ENCODE results near the gene GRK4. TPM values are rescaled to one million over a fixed set of nuclear protein-coding genes. Genes with fewer than 3 reads are reported as not detected.

Gene GRK4
- total and polyA plus RNA-seq, 10 of the 15 experiments (the other 5 are each of a cell fraction or from before 2014, with no cell fraction given) = 1.1 to 4.0 (median 2.5) TPM

DNA sequence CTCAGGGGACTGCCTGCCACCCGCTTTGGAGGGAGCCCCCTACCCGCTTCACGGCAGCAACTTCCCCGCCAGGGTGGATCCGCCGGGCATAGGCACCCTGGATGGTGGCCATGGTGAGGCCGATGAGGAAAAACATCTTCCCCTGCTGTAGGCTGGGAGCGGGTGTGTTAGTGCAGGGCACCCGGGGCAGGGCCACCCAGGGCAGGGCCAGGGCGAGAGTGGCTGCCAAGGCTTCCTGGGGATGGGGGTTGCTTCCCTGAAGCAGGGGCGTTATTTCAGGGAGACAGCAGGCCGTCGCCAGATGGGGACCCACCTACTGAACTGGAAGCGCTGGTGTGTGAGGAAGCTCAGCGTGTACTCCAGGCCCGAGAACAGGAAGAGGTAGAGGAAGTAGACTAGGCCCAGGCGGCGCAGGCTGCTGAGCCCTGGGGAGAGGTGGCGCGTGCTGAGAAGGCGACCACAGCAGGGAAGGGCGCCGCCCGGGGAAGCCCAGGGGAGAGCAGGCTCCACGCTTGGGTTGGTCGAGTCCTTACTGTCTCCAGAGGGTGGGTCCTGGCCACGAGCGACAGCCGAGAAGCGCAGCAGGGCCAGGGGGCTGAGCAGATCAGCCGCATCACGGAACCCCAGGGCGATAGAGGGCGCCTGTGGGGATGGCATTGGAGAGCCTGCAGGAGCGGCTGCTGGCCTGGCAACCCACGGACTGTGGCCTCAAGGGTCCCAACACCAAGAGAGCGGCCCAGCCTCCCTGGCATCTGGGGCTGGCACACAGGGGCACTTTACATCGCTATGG, 31.7 kb upstream of the GRK4 start (continued):
- TF ChIP-seq CREM (IDR thresholded peaks at IDR 0.05; ENCODE audit: low read depth) (peak; percentile 35; the same call in 1 of the 2 replicates), EED (IDR thresholded peaks at IDR 0.05; ENCODE audit: low read depth) (peak; percentile 75), ETV6 (conservative IDR thresholded peaks at IDR 0.05 in 1 of 2, IDR thresholded peaks at IDR 0.05 in 1 of 2; ENCODE audit: borderline replicate concordance in 1 of 2, low read depth in 1 of 2) (peak in 1 of 2 experiments; percentile 94; a peak in 2 of 4 replicates), SUZ12 (IDR thresholded peaks at IDR 0.05; ENCODE audit: unreplicated experiment) (no peak), CBX3 (IDR thresholded peaks at IDR 0.05; ENCODE audit: borderline replicate concordance, low read depth) (no peak), LARP7 (IDR thresholded peaks at IDR 0.05) (no peak; the same call in 1 of the 2 replicates), BMI1 (IDR thresholded peaks at IDR 0.05; ENCODE audit: borderline replicate concordance) (no peak), RBBP5 (conservative IDR thresholded peaks at IDR 0.05) (no peak), RUNX3 (IDR thresholded peaks at IDR 0.05; ENCODE audit: low read length) (no peak), SMAD1 (IDR thresholded peaks at IDR 0.05; ENCODE audit: low read depth, partially characterized antibody) (no peak), HDAC2 (IDR thresholded peaks at IDR 0.05) (no peak), POU2F2 (IDR thresholded peaks at IDR 0.05; ENCODE audit: borderline replicate concordance, low read depth, low read length) (no peak), TCF3 (IDR thresholded peaks at IDR 0.05; ENCODE audit: borderline replicate concordance, insufficient read depth, low read depth, low read length) (0 out of 2 replicates have a peak, but pooled peaks have one; percentile 17), ESRRA (IDR thresholded peaks at IDR 0.05; ENCODE audit: low read length) (no peak), PAX5 (IDR thresholded peaks at IDR 0.05; ENCODE audit: borderline replicate concordance, low read depth, low read length) (peak; percentile 88), SIN3A (IDR thresholded peaks at IDR 0.05; ENCODE audit: low read depth, low read length) (no peak)
- TF ChIP-seq, protein P1, sequence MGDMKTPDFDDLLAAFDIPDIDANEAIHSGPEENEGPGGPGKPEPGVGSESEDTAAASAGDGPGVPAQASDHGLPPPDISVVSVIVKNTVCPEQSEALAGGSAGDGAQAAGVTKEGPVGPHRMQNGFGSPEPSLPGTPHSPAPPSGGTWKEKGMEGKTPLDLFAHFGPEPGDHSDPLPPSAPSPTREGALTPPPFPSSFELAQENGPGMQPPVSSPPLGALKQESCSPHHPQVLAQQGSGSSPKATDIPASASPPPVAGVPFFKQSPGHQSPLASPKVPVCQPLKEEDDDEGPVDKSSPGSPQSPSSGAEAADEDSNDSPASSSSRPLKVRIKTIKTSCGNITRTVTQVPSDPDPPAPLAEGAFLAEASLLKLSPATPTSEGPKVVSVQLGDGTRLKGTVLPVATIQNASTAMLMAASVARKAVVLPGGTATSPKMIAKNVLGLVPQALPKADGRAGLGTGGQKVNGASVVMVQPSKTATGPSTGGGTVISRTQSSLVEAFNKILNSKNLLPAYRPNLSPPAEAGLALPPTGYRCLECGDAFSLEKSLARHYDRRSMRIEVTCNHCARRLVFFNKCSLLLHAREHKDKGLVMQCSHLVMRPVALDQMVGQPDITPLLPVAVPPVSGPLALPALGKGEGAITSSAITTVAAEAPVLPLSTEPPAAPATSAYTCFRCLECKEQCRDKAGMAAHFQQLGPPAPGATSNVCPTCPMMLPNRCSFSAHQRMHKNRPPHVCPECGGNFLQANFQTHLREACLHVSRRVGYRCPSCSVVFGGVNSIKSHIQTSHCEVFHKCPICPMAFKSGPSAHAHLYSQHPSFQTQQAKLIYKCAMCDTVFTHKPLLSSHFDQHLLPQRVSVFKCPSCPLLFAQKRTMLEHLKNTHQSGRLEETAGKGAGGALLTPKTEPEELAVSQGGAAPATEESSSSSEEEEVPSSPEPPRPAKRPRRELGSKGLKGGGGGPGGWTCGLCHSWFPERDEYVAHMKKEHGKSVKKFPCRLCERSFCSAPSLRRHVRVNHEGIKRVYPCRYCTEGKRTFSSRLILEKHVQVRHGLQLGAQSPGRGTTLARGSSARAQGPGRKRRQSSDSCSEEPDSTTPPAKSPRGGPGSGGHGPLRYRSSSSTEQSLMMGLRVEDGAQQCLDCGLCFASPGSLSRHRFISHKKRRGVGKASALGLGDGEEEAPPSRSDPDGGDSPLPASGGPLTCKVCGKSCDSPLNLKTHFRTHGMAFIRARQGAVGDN (IDR thresholded peaks at IDR 0.05) = peak; percentile 70
- TF ChIP-seq, protein P2, sequence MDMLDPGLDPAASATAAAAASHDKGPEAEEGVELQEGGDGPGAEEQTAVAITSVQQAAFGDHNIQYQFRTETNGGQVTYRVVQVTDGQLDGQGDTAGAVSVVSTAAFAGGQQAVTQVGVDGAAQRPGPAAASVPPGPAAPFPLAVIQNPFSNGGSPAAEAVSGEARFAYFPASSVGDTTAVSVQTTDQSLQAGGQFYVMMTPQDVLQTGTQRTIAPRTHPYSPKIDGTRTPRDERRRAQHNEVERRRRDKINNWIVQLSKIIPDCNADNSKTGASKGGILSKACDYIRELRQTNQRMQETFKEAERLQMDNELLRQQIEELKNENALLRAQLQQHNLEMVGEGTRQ (IDR thresholded peaks at IDR 0.05; ENCODE audit: borderline replicate concordance, low read depth, low read length) = no peak
- TF ChIP-seq, protein P3, sequence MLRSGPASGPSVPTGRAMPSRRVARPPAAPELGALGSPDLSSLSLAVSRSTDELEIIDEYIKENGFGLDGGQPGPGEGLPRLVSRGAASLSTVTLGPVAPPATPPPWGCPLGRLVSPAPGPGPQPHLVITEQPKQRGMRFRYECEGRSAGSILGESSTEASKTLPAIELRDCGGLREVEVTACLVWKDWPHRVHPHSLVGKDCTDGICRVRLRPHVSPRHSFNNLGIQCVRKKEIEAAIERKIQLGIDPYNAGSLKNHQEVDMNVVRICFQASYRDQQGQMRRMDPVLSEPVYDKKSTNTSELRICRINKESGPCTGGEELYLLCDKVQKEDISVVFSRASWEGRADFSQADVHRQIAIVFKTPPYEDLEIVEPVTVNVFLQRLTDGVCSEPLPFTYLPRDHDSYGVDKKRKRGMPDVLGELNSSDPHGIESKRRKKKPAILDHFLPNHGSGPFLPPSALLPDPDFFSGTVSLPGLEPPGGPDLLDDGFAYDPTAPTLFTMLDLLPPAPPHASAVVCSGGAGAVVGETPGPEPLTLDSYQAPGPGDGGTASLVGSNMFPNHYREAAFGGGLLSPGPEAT (IDR thresholded peaks at IDR 0.05; ENCODE audit: low read depth) = peak; percentile 70; the same call in 1 of the 2 replicates
- TF ChIP-seq, protein P4, sequence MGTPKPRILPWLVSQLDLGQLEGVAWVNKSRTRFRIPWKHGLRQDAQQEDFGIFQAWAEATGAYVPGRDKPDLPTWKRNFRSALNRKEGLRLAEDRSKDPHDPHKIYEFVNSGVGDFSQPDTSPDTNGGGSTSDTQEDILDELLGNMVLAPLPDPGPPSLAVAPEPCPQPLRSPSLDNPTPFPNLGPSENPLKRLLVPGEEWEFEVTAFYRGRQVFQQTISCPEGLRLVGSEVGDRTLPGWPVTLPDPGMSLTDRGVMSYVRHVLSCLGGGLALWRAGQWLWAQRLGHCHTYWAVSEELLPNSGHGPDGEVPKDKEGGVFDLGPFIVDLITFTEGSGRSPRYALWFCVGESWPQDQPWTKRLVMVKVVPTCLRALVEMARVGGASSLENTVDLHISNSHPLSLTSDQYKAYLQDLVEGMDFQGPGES (IDR thresholded peaks at IDR 0.05) = no peak
- TF ChIP-seq, protein P5, sequence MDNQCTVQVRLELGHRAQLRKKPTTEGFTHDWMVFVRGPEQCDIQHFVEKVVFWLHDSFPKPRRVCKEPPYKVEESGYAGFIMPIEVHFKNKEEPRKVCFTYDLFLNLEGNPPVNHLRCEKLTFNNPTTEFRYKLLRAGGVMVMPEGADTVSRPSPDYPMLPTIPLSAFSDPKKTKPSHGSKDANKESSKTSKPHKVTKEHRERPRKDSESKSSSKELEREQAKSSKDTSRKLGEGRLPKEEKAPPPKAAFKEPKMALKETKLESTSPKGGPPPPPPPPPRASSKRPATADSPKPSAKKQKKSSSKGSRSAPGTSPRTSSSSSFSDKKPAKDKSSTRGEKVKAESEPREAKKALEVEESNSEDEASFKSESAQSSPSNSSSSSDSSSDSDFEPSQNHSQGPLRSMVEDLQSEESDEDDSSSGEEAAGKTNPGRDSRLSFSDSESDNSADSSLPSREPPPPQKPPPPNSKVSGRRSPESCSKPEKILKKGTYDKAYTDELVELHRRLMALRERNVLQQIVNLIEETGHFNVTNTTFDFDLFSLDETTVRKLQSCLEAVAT (IDR thresholded peaks at IDR 0.05) = no peak
